ENCODE measurements around the gene NDUFB2. TPM values are rescaled to one million over a fixed set of nuclear protein-coding genes. Genes with fewer than 3 reads are reported as not detected.

The NDUFB2 gene
- total RNA-seq, 2 donors from 2014 or later = 180 to 202 TPM

DNA sequence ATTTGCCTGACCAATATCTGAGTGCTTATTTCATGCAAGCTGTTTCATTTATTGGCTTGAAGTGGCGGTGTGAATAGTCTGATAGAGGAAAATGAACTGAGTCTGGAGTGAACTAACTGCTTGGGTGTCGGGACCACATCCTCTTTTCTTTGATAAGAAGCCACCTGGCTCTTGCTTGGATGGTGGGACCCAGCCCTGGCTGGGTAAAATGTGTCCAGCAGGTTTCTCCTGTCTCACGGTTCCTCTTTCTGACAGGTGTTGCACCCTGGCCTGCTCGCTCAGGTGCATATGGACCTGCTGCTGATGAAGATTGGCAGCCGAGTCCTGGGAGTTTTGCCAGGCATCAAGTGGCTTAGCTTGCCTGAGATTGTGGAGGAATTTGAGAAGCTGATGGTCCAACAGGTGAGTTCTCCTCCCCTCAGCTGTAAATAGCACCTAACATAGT is 22.1 kb upstream of the NDUFB2 start:
- peak overlapping the region; percentile 62 for H3K4me3 Mint-ChIP-seq
- 94 to 96% methylated on average over 4 to 5 of the region's 5 CpGs for WGBS, 2 experiments (ENCODE audit: insufficient coverage in 1 of 2, insufficient read length in 1 of 2)
- peaks cover 4% of the 10 kb centered on the region for H3K27me3 Mint-ChIP-seq (ENCODE audit: insufficient read depth)

DNA sequence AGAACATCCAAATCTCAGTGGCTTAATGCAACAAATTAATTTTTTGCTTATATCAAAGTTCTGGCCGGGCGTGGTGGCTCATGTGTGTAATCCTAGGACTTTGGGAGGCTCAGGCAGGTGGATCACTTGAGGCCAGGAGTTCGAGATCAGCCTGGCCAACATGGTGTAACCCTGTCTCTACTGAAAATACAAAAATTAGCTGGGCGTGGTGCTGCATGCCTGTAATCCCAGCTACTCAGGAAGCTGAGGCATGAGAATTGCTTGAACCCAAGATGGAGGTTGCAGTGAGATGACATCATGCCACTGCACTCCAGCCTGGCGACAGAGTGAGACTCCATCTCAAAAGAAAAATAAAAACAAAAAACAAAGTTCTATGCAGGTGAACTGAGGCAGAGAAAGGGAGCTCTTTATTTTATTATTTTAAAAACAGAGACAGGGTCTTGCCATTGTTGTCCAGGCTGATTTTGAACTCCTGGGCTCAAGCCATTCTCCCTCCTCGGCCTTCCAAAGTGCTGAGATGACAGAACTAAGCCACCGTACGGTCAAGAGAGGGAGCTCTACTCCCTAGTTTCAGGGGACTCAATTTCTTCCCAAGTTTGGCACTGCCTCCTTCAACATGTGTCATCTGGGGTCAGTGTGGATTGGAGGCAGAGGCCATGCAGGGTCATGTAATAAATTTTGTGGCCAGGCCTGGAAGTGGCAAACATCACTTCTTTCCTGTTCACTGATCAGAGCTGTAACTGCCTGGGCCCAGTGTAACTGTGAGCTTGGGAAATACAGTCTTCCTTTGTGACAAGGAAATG is 21.4 kb upstream of the NDUFB2 start:
- Mint-ChIP-seq H3K36me3 (ENCODE audit: low read depth) (peaks cover 10% of the 10 kb centered on the region), H3K4me1 (peaks cover 2% of the 10 kb centered on the region), H3K27ac (no peak overlapping the region), H3K4me3 (no peak overlapping the region), H3K27me3 (ENCODE audit: insufficient read depth) (peaks cover 4% of the 10 kb centered on the region), H3K9me3 (no peaks in the 10 kb centered on the region)
- no peaks in the 10 kb centered on the region for H3K27me3 ChIP-seq (ENCODE audit: control insufficient read depth, insufficient read depth, low read length, poor library complexity, severe bottlenecking)
- peak; percentile 74 for DNase-seq
- TF ChIP-seq, protein P1, sequence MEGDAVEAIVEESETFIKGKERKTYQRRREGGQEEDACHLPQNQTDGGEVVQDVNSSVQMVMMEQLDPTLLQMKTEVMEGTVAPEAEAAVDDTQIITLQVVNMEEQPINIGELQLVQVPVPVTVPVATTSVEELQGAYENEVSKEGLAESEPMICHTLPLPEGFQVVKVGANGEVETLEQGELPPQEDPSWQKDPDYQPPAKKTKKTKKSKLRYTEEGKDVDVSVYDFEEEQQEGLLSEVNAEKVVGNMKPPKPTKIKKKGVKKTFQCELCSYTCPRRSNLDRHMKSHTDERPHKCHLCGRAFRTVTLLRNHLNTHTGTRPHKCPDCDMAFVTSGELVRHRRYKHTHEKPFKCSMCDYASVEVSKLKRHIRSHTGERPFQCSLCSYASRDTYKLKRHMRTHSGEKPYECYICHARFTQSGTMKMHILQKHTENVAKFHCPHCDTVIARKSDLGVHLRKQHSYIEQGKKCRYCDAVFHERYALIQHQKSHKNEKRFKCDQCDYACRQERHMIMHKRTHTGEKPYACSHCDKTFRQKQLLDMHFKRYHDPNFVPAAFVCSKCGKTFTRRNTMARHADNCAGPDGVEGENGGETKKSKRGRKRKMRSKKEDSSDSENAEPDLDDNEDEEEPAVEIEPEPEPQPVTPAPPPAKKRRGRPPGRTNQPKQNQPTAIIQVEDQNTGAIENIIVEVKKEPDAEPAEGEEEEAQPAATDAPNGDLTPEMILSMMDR (conservative IDR thresholded peaks at IDR 0.05) = peak; percentile 75
- peaks cover 5% of the 10 kb centered on the region for H3K36me3 ChIP-seq (ENCODE audit: control insufficient read depth, insufficient read depth, low read length)
- H3K4me3 ChIP-seq (ENCODE audit: low read length) = no peak overlapping the region
- H3K4me1 ChIP-seq (ENCODE audit: control insufficient read depth, insufficient read depth, low read length) = peaks cover 2% of the 10 kb centered on the region
- H3K9me3 ChIP-seq (ENCODE audit: control insufficient read depth, low read length) = no peaks in the 10 kb centered on the region
- no peak overlapping the region for H3K9ac ChIP-seq (ENCODE audit: extremely low read depth, low read length, poor library complexity, severe bottlenecking)
- 75 to 81% methylated on average over 5 to 8 of the region's 8 CpGs for WGBS, 2 experiments (ENCODE audit: insufficient coverage in 1 of 2, insufficient read length in 1 of 2)
- no peak overlapping the region for H3K27ac ChIP-seq (ENCODE audit: low read depth, low read length)

More for the DNA sequence above, 22.1 kb upstream of the NDUFB2 start:
- Histone ChIP-seq H3K4me3 (ENCODE audit: low read length) (no peak overlapping the region), H3K4me1 (ENCODE audit: control insufficient read depth, insufficient read depth, low read length) (peaks cover 2% of the 10 kb centered on the region), H3K27ac (ENCODE audit: low read depth, low read length) (no peak overlapping the region), H3K36me3 (ENCODE audit: control insufficient read depth, insufficient read depth, low read length) (peaks cover 4% of the 10 kb centered on the region), H3K27me3 (ENCODE audit: control insufficient read depth, insufficient read depth, low read length, poor library complexity, severe bottlenecking) (no peaks in the 10 kb centered on the region), H3K9me3 (ENCODE audit: control insufficient read depth, low read length) (no peaks in the 10 kb centered on the region), H3K9ac (ENCODE audit: extremely low read depth, low read length, poor library complexity, severe bottlenecking) (no peak overlapping the region)
- H3K4me1 Mint-ChIP-seq = peaks cover 2% of the 10 kb centered on the region
- no peaks in the 10 kb centered on the region for H3K9me3 Mint-ChIP-seq
- peaks cover 7% of the 10 kb centered on the region for H3K36me3 Mint-ChIP-seq (ENCODE audit: low read depth)
- DNase-seq = no peak
- TF ChIP-seq, protein P1 (conservative IDR thresholded peaks at IDR 0.05) = no peak
- H3K27ac Mint-ChIP-seq = no peak overlapping the region

DNA sequence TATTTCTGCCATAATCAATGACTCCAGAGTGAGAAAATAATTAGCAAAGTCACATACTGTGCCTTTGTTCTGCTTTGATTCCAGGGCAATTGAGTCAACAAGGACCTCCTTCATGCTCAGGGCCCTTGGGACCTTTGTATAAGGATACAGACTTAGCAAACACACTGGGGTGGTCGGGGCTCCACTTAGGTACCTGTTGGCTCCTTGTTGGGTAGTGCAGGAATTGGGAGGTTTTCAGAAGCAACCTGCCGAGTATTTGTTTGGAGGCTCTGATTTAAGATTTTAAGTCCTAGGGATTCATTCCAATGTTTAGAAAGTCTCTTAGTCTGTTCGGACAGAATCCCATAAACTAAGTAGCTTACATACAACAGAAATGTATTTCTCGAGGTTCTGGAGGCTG is 20.8 kb upstream of the NDUFB2 start:
- Mint-ChIP-seq H3K4me1 (peaks cover 2% of the 10 kb centered on the region), H3K36me3 (ENCODE audit: low read depth) (peaks cover 17% of the 10 kb centered on the region), H3K4me3 (no peak overlapping the region), H3K27ac (no peak overlapping the region), H3K27me3 (ENCODE audit: insufficient read depth) (peaks cover 4% of the 10 kb centered on the region), H3K9me3 (no peaks in the 10 kb centered on the region)
- DNase-seq = no peak
- TF ChIP-seq, protein P1 (conservative IDR thresholded peaks at IDR 0.05) = no peak
- no peak overlapping the region for H3K9ac ChIP-seq (ENCODE audit: extremely low read depth, low read length, poor library complexity, severe bottlenecking)
- no peak overlapping the region for H3K4me3 ChIP-seq (ENCODE audit: low read length)
- no peaks in the 10 kb centered on the region for H3K27me3 ChIP-seq (ENCODE audit: control insufficient read depth, insufficient read depth, low read length, poor library complexity, severe bottlenecking)
- peaks cover 2% of the 10 kb centered on the region for H3K4me1 ChIP-seq (ENCODE audit: control insufficient read depth, insufficient read depth, low read length)
- WGBS, 2 experiments (ENCODE audit: insufficient coverage in 1 of 2, insufficient read length in 1 of 2) = 92 to 94% methylated on average over 3 to 4 of the region's 4 CpGs
- no peak overlapping the region for H3K27ac ChIP-seq (ENCODE audit: low read depth, low read length)
- H3K9me3 ChIP-seq (ENCODE audit: control insufficient read depth, low read length) = no peaks in the 10 kb centered on the region
- peaks cover 12% of the 10 kb centered on the region for H3K36me3 ChIP-seq (ENCODE audit: control insufficient read depth, insufficient read depth, low read length)

Data from endodermal cell (in vitro differentiated cells).